ENCODE measurements around the gene SLMAP. TPM values are rescaled to one million over a fixed set of nuclear protein-coding genes. Genes with fewer than 3 reads are reported as not detected.

The SLMAP gene
- total and polyA plus RNA-seq, 2 donors from 2014 or later = 22.0 to 86.1 TPM

GRCh38 chr3:57966829-57967228, 210.7 kb downstream of the SLMAP start:
- DNase-seq = no peak
- H3K27me3 ChIP-seq (ENCODE audit: control insufficient read depth, insufficient read depth, low read length) = no peaks in the 10 kb centered on the region
- intact Hi-C loops (cut with DNase I) = no loop called here
- H3K27ac ChIP-seq (ENCODE audit: low read depth in 2 of 2, low read length in 2 of 2) = no peak overlapping the region
- no peaks in the 10 kb centered on the region for H3K4me1 ChIP-seq (ENCODE audit: control insufficient read depth in 2 of 3, insufficient read depth in 2 of 3, low read depth in 1 of 3, low read length in 3 of 3)
- no peak for FAIRE-seq
- no peaks in the 10 kb centered on the region for H3K9me3 ChIP-seq (ENCODE audit: control insufficient read depth in 2 of 3, insufficient read depth in 1 of 3, low read length in 3 of 3)
- no peak overlapping the region for H3K4me3 ChIP-seq (ENCODE audit: low read length in 3 of 3)
- TF ChIP-seq CTCF (IDR thresholded peaks at IDR 0.05; ENCODE audit: borderline replicate concordance, extremely low read depth, insufficient read depth) = no peak
- no peak overlapping the region for H3K9ac ChIP-seq (ENCODE audit: low read length in 3 of 3)
- no peaks in the 10 kb centered on the region for H3K36me3 ChIP-seq (ENCODE audit: control insufficient read depth in 2 of 3, insufficient read depth in 3 of 3, low read length in 3 of 3)

- Histone ChIP-seq H3K27me3 (ENCODE audit: control insufficient read depth, insufficient read depth, low read length) (no peaks in the 10 kb centered on the region), H3K4me3 (ENCODE audit: low read length in 3 of 3) (no peak overlapping the region), H3K9me3 (ENCODE audit: control insufficient read depth in 2 of 3, insufficient read depth in 1 of 3, low read length in 3 of 3) (no peaks in the 10 kb centered on the region), H3K4me1 (ENCODE audit: control insufficient read depth in 2 of 3, insufficient read depth in 2 of 3, low read depth in 1 of 3, low read length in 3 of 3) (no peaks in the 10 kb centered on the region), H3K9ac (ENCODE audit: low read length in 3 of 3) (no peak overlapping the region), H3K27ac (ENCODE audit: low read depth in 2 of 2, low read length in 2 of 2) (no peak overlapping the region), H3K36me3 (ENCODE audit: control insufficient read depth in 2 of 3, insufficient read depth in 3 of 3, low read length in 3 of 3) (no peaks in the 10 kb centered on the region)
- intact Hi-C loops (cut with DNase I) = no loop called here
- FAIRE-seq (no peak), DNase-seq (no peak)
- TF ChIP-seq CTCF (IDR thresholded peaks at IDR 0.05; ENCODE audit: borderline replicate concordance, extremely low read depth, insufficient read depth) = no peak
Observed at GRCh38 chr3:57967590-57967989, 211.5 kb downstream of the SLMAP start.

GRCh38 chr3:57968501-57968900, 212.4 kb downstream of the SLMAP start:
- no peak overlapping the region for H3K27ac ChIP-seq (ENCODE audit: low read depth in 2 of 2, low read length in 2 of 2)
- intact Hi-C loops (cut with DNase I) = no loop called here
- no peaks in the 10 kb centered on the region for H3K9me3 ChIP-seq (ENCODE audit: control insufficient read depth in 2 of 3, insufficient read depth in 1 of 3, low read length in 3 of 3)
- no peak for FAIRE-seq
- H3K4me1 ChIP-seq (ENCODE audit: control insufficient read depth in 2 of 3, insufficient read depth in 2 of 3, low read depth in 1 of 3, low read length in 3 of 3) = no peaks in the 10 kb centered on the region
- TF ChIP-seq CTCF (IDR thresholded peaks at IDR 0.05; ENCODE audit: borderline replicate concordance, extremely low read depth, insufficient read depth) = no peak
- H3K9ac ChIP-seq (ENCODE audit: low read length in 3 of 3) = no peak overlapping the region
- H3K36me3 ChIP-seq (ENCODE audit: control insufficient read depth in 2 of 3, insufficient read depth in 3 of 3, low read length in 3 of 3) = no peaks in the 10 kb centered on the region
- no peaks in the 10 kb centered on the region for H3K27me3 ChIP-seq (ENCODE audit: control insufficient read depth, insufficient read depth, low read length)
- no peak overlapping the region for H3K4me3 ChIP-seq (ENCODE audit: low read length in 3 of 3)
- DNase-seq = no peak

GRCh38 chr3:57971975-57972374, 215.9 kb downstream of the SLMAP start:
- no peak for TF ChIP-seq CTCF (IDR thresholded peaks at IDR 0.05; ENCODE audit: borderline replicate concordance, extremely low read depth, insufficient read depth)
- intact Hi-C loops (cut with DNase I) = no loop called here
- H3K27ac ChIP-seq (ENCODE audit: low read depth in 2 of 2, low read length in 2 of 2) = peak overlapping the region in 1 of 2 donors; percentile 17
- H3K4me1 ChIP-seq (ENCODE audit: control insufficient read depth in 2 of 3, insufficient read depth in 2 of 3, low read depth in 1 of 3, low read length in 3 of 3) = peaks cover 0 to 4% (median 0%) of the 10 kb centered on the region in 3 donors
- no peak overlapping the region for H3K9ac ChIP-seq (ENCODE audit: low read length in 3 of 3)
- no peaks in the 10 kb centered on the region for H3K9me3 ChIP-seq (ENCODE audit: control insufficient read depth in 2 of 3, insufficient read depth in 1 of 3, low read length in 3 of 3)
- no peak for DNase-seq
- no peak for FAIRE-seq
- no peaks in the 10 kb centered on the region for H3K27me3 ChIP-seq (ENCODE audit: control insufficient read depth, insufficient read depth, low read length)
- no peaks in the 10 kb centered on the region for H3K36me3 ChIP-seq (ENCODE audit: control insufficient read depth in 2 of 3, insufficient read depth in 3 of 3, low read length in 3 of 3)
- no peak overlapping the region for H3K4me3 ChIP-seq (ENCODE audit: low read length in 3 of 3)

Data from kidney (tissue), 14 donors.